HG03469 (cell line): Measurements from ENCODE around the gene ITPK1.

Source experiments
- ATAC-seq: cut with Tn5 transposase; IDR thresholded peaks from one replicate; pipeline ENCODE4 v1.9.1; 2021; ENCODE audit warnings: mild to moderate bottlenecking, moderate library complexity, moderate number of reproducible peaks; ENCODE audit not compliant: unreplicated experiment

ITPK1 gene

DNA sequence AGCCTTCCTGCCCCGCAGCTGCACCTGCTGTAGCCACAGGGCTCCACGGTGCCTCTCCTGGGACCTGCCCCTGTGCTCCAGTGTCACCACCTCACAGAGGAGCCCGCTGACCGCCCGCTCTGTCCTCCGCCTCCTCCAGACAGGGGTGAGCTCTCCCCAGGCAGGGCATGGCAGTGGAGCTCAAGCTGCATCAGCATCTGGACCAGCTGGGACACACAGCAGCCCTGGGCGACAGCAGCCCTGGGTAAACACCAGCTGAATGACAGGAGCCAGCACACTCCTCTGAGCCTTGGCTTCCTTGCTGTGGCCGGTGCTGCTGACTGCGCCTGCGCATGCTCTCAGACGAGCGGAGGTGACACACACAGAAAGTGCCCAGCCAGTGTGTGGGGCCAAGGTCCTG lies 170.7 kb downstream of the ITPK1 start:
- no peak for ATAC-seq

DNA sequence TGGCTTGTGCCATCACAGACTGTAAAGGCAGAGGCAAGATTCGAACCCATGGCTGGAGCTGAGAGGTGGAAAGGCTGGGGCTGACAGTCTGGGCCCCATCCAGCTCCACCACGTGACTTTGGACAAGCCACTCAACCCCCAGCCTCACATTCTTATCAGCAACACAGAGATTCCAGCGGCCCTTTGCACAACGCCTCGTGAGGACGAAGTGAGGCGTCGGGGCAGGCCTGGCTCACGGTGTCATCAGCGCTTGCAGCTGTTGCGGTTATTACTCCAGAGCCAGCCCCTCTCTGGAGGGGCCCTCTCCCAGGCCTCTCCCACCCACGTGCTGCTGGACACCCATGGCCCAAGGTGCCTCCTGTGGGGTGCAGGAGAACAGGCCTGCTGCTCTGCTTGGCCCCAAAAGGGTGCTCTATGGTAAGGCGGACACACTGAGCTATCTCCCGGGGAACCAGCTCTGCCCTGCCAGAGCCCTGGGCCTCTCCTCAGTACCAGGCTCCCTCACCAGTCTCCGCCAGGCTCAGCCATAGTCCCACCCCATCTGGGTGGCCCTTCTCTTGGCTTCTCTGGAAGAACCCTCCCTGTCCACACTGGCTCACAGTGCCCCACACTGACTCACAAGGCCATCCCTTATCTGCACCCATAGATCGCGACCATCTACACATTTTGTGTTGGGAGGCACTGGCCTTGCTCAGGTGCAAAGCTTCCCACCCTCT lies 171.7 kb downstream of the ITPK1 start:
- no peak for ATAC-seq

DNA sequence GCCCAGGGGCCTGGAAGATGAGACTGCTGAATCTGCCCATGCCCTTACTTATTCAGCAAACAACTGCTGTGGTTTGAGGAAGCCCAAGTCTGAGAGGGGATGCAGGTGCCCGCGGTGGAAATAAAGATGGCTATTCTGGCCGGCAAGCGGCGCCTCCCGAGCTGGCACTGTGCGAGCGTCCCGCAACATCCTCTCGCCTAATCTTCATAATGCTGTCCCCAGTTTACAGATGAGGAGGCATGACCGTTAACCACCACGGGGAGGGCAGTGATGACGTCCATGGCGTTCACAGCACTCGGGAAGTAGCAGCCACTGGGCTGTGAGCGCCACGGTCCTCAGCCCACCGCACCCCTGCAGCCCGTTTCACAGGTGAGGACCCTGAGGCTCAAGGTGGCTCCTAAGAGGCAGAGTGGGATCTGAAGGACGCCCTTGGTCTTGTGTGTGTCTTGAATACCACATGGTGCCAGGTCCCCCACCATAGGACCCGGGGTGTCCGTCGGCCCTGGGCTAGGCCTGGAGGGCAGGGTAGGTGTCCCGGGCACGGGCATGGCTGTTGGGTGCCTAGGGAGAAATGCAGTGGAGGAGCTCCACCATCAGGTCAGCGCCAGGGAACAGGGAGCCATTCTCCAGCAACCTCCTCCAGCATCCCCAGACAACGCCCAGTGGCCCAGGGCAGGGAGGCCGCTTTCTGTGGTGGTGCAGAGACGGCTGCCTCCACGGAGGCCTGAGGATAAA lies 172.6 kb downstream of the ITPK1 start:
- no peak for ATAC-seq

DNA sequence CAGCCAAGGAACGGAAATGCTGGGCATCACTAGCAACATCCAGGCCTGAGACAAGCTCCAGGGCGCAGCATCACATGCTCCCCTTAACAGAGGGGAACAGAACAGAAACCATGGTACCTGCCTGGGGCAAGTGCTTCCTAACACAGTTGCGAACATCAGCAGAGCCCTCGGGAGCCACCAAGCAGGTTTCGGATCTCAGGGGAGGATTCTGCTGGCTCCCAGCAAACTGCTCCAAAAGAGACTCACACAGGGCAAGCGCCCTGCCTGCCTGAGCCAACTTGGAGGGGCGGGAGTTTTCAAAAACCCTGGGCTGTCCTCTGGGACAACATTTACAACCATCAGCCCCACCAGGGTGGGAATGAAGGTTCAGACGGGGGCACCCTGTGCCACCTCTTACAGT lies 173.1 kb downstream of the ITPK1 start:
- no peak for ATAC-seq

DNA sequence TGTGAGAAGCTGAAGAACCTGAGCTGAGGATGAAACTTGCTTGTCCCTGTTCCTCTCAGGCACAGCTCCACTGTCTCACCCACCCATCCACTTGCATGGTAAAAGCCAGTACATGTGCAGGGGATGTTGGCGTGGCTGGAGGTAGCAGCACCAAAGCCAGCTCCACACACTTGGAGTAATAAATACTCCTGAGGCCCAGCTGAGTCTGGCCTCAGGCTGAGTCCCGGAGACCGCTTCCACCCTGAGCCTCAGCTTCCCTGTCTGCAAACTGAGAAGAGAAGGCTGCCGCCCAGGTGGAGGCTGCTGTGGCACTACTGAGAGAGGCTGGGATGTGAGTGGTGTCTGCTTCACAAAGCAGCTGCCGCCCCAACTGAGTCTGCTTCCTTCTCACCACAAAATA lies 173.6 kb downstream of the ITPK1 start:
- ATAC-seq = no peak

DNA sequence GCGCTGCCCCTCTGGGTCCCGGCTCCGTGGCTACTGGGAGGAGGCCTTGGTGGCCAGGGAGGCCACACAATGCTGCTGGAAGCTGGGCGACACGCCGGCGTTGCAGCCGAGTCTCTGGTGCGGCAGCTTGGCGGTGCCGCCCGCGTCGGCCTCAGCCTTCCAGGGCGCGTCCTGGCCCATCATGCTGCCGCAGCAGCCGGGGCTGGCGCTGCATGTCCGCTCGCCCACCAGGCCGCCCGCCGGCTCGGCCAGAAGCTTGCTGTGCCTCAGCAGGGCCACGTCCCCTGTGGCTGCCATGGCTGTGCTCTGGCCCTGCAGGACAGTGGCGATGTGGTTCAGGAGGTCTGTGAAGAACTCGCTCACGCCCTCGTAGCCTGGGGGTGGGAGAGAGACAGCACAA lies 174.2 kb downstream of the ITPK1 start:
- ATAC-seq = no peak

DNA sequence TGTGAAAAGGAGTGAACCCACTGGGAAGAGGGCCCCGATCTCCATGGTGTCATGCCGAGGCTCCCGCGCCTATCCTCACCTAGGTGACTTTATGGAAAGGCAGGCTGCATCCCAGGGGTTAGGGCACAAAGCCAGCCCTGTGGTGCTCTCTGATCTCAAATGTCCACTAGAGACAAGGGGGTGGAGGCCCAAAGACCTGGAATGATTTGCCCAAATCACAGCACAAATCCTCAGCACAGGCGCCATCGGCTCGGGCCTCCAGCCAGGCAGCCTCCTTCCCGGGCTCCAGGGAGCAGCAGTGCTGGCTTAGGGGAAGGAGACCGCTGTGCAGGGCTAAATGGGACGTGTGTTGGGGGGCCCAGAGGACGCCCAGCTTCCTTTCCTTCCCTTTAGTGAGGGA lies 175.2 kb downstream of the ITPK1 start:
- no peak for ATAC-seq

DNA sequence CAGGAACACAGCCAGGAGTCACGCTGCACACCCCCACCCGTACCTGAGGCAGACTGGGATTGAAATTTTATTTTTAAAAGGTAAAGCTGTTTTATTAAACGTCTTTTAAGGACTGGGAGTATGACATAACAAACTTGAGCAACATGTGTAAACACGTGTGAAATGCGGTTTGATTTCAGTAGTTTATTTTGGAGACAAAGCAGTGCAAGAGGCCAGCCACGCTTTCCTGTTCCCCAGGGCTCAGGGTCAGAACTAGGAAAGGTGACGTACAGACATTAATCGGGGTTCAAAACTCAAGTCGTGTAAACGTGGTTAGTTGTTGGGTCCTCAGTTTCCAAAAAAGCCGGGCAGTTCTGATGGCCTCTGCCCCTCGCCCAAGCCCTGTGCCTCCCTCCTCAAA lies 176.0 kb downstream of the ITPK1 start:
- ATAC-seq = no peak

DNA sequence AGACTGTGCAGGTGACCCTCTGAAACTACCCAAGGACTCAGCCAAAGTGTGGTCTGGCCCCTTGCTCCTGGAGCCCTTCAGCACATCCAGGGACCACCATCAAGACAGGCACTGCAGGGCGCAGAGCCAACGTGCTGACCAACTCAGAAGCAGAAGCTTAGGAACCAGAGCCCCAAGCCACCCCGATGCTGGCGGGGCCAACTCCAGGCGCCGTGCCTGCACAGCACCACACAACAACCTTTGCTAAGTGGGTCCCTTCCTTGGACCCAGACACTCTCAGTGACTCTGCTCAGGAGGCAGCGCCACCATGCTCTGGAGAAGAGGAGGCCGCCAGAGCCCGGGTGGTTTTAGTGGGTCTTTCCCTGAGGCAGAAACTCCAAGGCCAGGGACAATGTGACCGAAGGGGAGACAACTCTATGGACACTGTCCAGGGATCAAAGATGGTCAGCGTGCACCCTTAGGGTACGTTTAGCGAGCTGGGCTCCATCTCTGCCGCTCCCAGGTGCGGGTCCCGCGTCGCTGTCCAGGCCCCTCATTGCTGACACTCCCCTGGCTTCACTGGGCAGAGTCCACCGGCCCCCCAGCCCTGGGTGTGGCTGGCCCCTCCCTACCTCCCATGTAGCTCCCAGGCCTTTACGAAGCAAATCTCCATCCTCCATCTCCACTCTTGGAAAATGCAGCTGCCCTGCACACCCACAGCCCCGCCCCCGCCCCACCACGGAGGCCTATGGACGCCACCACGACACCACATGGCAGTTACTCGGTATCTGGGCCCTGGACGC lies 176.6 kb downstream of the ITPK1 start:
- no peak for ATAC-seq

DNA sequence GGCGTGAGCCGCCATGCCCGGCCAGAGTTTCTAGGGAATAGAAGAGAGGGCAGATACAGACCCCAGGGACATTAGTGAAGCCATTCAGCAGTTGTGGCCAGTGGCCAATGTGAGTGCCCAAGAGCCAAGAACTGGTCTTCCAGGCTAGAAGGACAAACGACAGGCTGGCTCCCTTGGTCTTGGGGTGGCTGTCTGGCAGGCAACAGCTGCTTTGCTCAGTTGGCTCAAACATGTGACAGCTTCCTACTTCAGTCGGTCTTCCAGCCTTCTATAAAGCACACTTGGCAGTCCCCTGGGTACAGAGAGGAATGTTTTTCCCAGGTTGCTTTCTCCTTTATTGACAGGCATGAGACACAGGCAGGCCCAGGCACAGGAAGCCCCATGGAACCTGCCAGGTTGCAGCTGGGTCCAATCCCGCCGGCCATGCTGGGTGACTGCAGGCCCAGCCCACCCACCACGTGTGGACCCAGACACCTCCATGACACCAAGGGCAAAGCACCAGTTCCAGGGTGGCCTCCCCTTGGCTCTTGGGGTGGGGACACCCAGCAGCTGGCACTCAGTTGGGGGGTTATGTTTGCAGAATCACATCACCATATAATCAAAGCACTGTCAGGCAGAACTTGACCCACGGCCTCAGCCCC lies 177.4 kb downstream of the ITPK1 start:
- ATAC-seq = no peak

DNA sequence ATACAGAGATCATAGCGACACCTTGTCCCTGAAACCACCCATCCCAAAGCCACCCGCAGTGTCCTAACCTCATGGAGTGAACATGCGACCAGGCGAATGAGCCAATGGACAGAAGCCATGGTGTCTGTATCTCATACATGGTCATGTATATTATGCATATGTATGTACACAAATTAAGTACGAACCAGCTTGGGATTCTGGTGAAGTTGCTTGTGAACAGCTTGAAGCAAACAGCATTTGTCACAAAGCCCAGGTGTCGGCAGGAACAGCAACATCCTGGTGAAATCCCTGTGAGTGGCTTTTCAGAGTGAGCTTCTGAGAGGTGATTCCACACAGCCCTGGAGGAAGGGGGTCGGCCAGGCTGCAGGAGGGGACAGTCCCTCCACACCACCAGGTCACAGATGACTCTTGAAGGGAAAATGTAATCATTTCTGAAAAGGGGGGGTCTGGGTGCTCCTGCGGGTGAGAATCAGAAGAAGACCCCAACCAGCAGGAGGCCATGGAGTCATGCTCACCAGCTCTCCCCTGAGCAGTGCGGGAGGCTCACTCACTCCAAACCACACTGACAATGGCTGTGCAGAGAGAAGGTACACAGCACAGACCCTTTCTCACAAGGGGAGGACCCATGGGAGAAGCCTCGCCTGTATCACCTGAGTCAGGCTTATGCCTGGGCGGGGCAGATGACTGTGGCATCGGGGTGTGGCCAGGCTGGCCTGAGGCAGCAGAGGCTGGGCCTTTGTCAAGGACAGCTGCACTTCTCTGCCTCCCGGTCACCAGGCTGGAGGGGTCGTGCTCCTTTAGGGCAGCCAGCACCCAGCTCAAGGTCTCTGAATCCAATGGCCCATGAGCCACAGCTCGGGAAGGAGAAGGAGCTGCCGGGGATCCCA lies 178.4 kb downstream of the ITPK1 start:
- no peak for ATAC-seq

DNA sequence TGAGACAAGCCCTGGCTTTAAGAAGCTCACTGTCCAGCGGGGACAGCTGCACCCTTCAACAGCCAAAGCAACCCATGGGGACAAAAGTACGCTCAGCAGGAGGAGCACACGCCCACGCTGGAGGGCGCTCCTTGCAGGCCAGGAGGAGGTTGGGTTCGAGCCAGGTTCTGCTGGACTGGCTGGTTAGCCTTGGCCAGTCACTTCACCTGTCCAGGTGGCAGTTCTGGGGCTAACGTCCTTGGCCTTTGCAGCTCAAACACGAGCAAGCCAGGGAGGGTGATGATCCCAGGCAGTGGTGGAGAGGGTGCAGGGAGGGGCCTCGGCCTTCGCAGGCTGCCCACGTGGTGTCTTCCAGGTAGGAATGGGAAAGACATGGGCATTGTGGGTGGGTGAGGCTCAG lies 179.6 kb downstream of the ITPK1 start:
- no peak for ATAC-seq

DNA sequence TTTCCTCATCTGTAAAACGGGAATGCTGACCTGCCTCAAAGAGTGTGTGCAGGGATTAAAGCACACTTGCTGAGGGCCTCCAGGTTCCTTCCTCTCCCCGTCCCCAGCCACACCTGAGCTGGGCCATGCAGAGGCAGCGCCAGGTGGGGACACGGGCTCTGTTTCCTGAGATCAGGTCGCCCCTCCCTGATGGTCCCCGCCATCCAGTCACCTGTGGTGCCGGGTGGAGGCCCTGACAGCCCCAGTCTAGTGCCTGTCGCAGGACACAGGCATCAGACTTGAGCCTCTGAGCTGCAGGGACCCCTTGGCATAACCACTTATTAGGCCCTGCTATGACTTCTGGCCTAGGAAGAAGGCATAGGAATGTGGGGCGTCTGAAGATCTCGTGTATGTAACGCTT lies 180.3 kb downstream of the ITPK1 start:
- no peak for ATAC-seq

DNA sequence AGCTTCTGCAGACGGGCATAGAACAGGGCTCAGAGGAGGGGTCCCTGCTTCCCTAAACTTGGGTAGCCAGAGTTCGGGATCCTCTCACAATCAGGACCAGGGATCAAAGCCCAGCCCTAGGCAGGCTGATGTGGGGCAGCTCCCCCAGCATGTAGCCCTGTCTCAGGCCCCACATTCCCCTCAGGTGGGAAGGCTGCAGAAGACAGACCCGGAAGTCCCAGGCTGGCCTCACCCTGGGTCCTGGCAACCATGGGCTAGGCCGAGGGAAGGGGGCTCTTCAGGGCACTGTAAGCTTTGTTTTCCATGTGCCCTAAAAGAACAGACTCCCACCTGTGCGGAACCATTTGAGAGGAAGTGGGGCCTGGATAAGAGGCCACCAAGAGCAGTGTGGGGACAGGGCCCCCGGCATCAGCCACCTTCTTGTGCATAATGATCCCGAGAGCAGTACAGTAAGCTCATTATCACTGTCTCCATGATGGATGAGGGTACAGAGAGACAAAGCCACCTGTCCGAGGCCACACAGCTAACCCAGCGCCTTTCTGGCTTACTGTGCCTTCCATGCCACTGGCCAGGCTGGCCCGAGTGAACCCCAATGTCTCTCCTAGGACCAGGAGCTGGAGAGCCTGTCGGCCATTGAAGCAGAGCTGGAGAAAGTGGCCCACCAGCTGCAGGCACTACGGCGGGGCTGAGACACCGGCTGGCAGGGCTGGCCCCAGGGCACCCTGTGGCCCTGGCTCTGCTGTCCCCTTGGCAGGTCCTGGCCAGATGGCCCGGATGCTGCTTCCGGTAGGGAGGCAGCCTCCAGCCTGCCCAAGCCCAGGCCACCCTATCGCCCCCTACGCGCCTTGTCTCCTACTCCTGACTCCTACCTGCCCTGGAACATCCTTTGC lies 181.3 kb downstream of the ITPK1 start:
- no peak for ATAC-seq

DNA sequence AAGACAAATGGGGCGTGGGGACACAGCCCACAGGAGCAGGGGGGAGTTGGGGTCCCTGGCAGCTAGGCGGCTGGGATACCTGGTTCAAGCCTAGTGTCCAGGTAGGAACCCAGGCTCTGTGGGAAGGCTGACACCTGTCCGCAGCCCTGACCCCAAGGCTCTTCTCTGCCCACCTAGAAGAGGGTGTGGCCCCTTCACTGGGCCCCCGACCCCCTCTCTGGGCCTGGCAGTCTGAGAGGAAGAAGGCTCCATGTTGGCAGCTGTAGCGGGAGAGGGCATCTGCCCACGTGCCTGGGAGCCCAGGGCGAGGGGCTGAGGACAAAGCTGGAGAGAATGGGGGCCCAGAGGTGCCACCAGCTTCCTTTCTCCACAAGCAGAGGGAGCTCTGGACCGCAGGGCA lies 182.2 kb downstream of the ITPK1 start:
- ATAC-seq = no peak

DNA sequence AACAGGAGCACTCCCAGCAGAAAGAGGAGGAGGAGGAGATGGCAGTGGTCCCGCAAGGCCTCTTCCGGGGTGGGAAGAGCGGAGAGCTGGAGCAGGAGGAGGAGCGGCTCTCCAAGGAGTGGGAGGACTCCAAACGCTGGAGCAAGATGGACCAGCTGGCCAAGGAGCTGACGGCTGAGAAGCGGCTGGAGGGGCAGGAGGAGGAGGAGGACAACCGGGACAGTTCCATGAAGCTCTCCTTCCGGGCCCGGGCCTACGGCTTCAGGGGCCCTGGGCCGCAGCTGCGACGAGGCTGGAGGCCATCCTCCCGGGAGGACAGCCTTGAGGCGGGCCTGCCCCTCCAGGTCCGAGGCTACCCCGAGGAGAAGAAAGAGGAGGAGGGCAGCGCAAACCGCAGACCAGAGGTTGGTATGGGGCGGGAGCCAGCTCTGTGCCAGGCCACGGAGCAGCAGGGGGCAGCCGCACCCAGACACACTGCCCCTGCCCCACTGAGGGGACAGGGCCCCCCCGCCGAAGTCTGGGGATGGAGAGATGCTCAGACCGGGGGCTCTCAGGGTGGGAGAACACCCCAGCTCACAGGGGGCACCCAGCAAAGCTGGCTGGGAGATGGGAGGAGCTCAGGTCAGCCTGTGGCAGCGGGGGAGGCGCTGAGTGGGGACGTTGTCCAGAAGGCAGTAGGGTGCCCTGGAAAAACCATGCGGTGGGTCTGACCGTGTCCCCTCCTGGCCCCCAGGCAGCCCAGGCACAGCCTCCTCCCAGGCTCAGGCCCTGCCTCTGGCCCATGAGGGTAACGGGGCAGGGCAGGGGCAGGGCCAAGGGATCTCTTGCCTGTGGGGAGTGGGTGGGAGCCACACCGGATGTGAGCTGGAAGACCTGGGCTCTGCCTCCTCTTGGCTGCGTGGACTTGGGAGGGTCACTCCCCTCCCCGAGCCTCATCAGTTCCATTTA lies 183.0 kb downstream of the ITPK1 start:
- ATAC-seq = no peak

DNA sequence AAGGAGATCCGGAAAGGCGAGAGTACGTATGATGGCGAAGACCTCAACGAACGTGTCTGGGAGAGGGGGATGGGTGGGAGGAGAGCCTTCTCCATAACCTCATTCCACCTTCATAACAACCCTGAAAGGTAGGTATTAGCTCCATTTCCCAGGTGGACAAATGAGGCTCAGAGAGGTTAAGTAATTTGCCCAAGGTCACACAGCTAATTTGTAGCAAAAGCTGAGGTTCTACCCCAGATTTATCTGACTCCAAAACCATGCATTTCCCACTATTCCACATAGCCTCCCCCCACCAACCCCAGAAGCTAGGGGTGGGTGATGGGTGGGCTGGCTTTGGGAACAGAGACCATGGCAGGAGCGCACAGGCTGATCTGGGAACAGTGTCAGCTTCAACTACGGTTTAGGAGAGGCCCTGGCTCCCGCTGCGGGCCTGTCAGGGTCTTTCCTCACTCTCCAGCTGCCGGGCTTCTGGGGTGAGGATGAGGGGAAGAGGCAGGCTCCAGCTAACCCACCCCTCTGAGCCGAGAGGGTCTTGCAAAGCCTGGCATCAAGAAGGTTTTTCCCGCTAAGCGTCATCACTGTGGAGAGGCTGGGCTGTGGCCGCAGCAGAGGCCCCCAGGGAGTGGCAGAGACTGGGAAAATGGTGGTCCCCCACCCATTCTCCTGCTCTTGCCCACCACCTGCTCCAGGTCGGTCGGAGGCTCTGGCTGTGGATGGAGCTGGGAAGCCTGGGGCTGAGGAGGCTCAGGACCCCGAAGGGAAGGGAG lies 183.9 kb downstream of the ITPK1 start:
- no peak for ATAC-seq
